GM18517 (cell line): ENCODE measurements around the gene TMEM190.

ENCODE experiments used
- ATAC-seq: cut with Tn5 transposase; IDR thresholded peaks from one replicate; pipeline ENCODE4 v1.9.1; 2021; ENCODE audit warnings: mild to moderate bottlenecking, moderate library complexity; ENCODE audit not compliant: unreplicated experiment

TMEM190 gene

GRCh38 chr19:55350620-55351315 lies 25.9 kb upstream of the TMEM190 start:
- no peak for ATAC-seq

GRCh38 chr19:55352040-55352439 lies 24.6 kb upstream of the TMEM190 start:
- ATAC-seq, result no peak

GRCh38 chr19:55352549-55353145 lies 24.0 kb upstream of the TMEM190 start:
- no peak for ATAC-seq

GRCh38 chr19:55353356-55353802 lies 23.2 kb upstream of the TMEM190 start:
- no peak for ATAC-seq

- no peak for ATAC-seq
Measured at GRCh38 chr19:55353803-55354697, 22.6 kb upstream of the TMEM190 start.

- no peak for ATAC-seq
Measured at GRCh38 chr19:55354698-55355212, 21.9 kb upstream of the TMEM190 start, which contains the start of gene COX6B2. COX6B2 (minus strand) TSS chr19:55354719; CDS start chr19:55354521, 198 bp downstream.

- no peak for ATAC-seq
Measured at GRCh38 chr19:55355213-55355821, 21.3 kb upstream of the TMEM190 start.

- no peak for ATAC-seq
Measured at GRCh38 chr19:55358493-55358892, 18.1 kb upstream of the TMEM190 start.

- no peak for ATAC-seq
Measured at GRCh38 chr19:55358943-55359908, 17.4 kb upstream of the TMEM190 start.

- no peak for ATAC-seq
Measured at GRCh38 chr19:55360902-55361301, 15.7 kb upstream of the TMEM190 start.

- ATAC-seq, result no peak
Measured at GRCh38 chr19:55362174-55362989, 14.2 kb upstream of the TMEM190 start.

GRCh38 chr19:55362990-55363716 lies 13.5 kb upstream of the TMEM190 start, which contains the start of gene GARIN5B:
GARIN5B (minus strand) TSS chr19:55363260; CDS start chr19:55363066, 194 bp downstream.
- no peak for ATAC-seq

- ATAC-seq, result no peak
Measured at GRCh38 chr19:55365245-55365644, 11.4 kb upstream of the TMEM190 start.

GRCh38 chr19:55365964-55366363 lies 10.7 kb upstream of the TMEM190 start:
- no peak for ATAC-seq

GRCh38 chr19:55366790-55367189 lies 9.8 kb upstream of the TMEM190 start:
- ATAC-seq, result no peak

GRCh38 chr19:55368106-55368505 lies 8.5 kb upstream of the TMEM190 start:
- no peak for ATAC-seq

- ATAC-seq, result no peak
Measured at GRCh38 chr19:55368701-55369563, 7.7 kb upstream of the TMEM190 start.
